Activated naive CD4-positive, alpha-beta T cell treated with anti-CD3 and anti-CD28 coated beads, Interleukin-2, amount 10 ng/mL, durations not matched to agents 7 days and 5 days (primary cell): ENCODE data around the gene HMGB1.
"Not testable (repeated sequence)": the region's sequence is repeated elsewhere in the genome, so short reads cannot be mapped to it uniquely, and the experiment has no call there.

Experiments used
- CTCF ChIA-PET: fragments of 350-600 bp; sonication (Branson Sonifier 250); formaldehyde crosslinking; loops from one replicate; lab custom pipeline; 2021; ENCODE audit warnings: antibody characterized with exemption; lab: Charles Lee
- DNase-seq: peaks from one replicate; pipeline ENCODE4 v3.0.0-alpha.2; 2020
- H3K27ac Mint-ChIP-seq: one replicate; pipeline ENCODE4 v1.8.0; 2021; ENCODE audit warnings: mild to moderate bottlenecking, moderate library complexity, mixed read lengths
- H3K27me3 Mint-ChIP-seq: one replicate; pipeline ENCODE4 v1.8.0; 2021; ENCODE audit warnings: mild to moderate bottlenecking, mixed read lengths
- H3K36me3 Mint-ChIP-seq: one replicate; pipeline ENCODE4 v1.8.0; 2021; ENCODE audit warnings: mixed read lengths
- H3K4me1 Mint-ChIP-seq: one replicate; pipeline ENCODE4 v1.8.0; 2021; ENCODE audit warnings: mixed read lengths
- H3K4me3 Mint-ChIP-seq: one replicate; pipeline ENCODE4 v1.8.0; 2021; ENCODE audit warnings: mild to moderate bottlenecking, moderate library complexity, mixed read lengths
- H3K9me3 Mint-ChIP-seq: one replicate; pipeline ENCODE4 v1.8.0; 2021; ENCODE audit warnings: mixed read lengths

The HMGB1 gene

GRCh38 chr13:30456290-30456689, 9.4 kb downstream of the HMGB1 start:
- CTCF ChIA-PET: no interaction called here
- H3K4me3 Mint-ChIP-seq: no peak overlapping the region
- H3K27ac Mint-ChIP-seq: no peak overlapping the region
- no peaks in the 10 kb centered on the region for H3K27me3 Mint-ChIP-seq
- no peaks in the 10 kb centered on the region for H3K9me3 Mint-ChIP-seq
- peaks cover 7% of the 10 kb centered on the region for H3K4me1 Mint-ChIP-seq
- H3K36me3 Mint-ChIP-seq: peaks cover 24% of the 10 kb centered on the region
- no peak for DNase-seq

DNA sequence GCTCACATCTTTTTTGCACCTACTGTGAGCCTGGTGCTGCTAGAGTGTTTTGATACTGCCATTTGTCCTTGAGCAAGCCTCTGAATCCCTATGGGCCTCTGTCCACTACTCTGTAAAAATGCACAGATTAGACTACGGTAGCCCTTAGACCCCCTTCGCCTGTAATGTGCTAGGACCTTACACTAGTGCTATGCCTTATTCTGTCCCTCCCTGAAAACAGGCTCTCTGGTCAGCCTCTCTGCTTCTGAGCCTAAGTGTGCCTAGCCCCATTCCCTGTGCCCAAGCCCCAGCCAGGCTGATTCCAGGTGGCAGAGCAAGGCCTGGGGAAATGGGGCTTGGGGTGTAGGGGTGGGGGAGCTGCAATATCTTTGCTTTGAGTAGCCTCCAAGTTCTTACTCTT, 10.7 kb downstream of the HMGB1 start:
- Mint-ChIP-seq H3K9me3 (no peaks in the 10 kb centered on the region), H3K27me3 (no peaks in the 10 kb centered on the region), H3K27ac (no peak overlapping the region), H3K4me1 (peaks cover 6% of the 10 kb centered on the region), H3K4me3 (no peak overlapping the region), H3K36me3 (peaks cover 22% of the 10 kb centered on the region)
- no peak for DNase-seq
- CTCF ChIA-PET: interaction anchor here (1.5 kb wide), 1 partner anchor 323 kb away, joined by 6 read pairs; no protein-coding TSS in a partner anchor

- no peaks in the 10 kb centered on the region for H3K4me1 Mint-ChIP-seq
- H3K9me3 Mint-ChIP-seq: no peaks in the 10 kb centered on the region
- H3K27me3 Mint-ChIP-seq: peaks cover 3% of the 10 kb centered on the region
- no peak overlapping the region for H3K4me3 Mint-ChIP-seq
- CTCF ChIA-PET: interaction anchor here (1.4 kb wide), 1 partner anchor 9 kb away, joined by 3 read pairs; no protein-coding TSS in a partner anchor
- no peak overlapping the region for H3K27ac Mint-ChIP-seq
- DNase-seq: no peak
- peaks cover 15% of the 10 kb centered on the region for H3K36me3 Mint-ChIP-seq
Observed at GRCh38 chr13:30453727-30454126, 12.0 kb downstream of the HMGB1 start.

- not testable (repeated sequence) for H3K27me3 Mint-ChIP-seq, DNase-seq, H3K27ac Mint-ChIP-seq, H3K4me1 Mint-ChIP-seq, H3K9me3 Mint-ChIP-seq, H3K4me3 Mint-ChIP-seq, H3K36me3 Mint-ChIP-seq
- CTCF ChIA-PET: interaction anchor here (1.9 kb wide), 1 partner anchor 12 kb away, joined by 3 read pairs; no protein-coding TSS in a partner anchor
Observed at GRCh38 chr13:30451476-30451875, 14.3 kb downstream of the HMGB1 start.

DNA sequence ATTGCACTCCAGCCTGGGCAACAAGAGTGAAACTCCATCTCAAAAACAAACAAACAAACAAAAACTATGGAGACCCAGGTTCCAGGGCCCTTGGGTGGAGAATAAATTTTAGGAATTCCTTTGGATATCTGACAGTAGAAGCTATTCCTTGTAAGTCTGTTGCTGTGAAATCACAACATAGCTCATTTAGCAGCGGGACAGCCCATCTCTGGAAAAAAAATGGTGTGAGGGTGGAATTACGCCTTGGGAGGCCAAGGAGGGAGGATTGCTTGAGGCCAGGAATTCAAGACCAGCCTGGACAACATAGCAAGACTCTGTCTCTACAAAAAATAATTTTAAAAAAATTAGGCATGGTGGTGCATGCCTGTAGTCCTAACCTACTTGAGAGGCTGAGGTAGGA, 15.7 kb downstream of the HMGB1 start:
- CTCF ChIA-PET: no interaction called here
- Mint-ChIP-seq H3K4me1 (peaks cover 8% of the 10 kb centered on the region), H3K4me3 (no peak overlapping the region), H3K27me3 (peaks cover 14% of the 10 kb centered on the region), H3K9me3 (no peaks in the 10 kb centered on the region), H3K27ac (no peak overlapping the region), H3K36me3 (no peaks in the 10 kb centered on the region)
- DNase-seq: no peak

DNA sequence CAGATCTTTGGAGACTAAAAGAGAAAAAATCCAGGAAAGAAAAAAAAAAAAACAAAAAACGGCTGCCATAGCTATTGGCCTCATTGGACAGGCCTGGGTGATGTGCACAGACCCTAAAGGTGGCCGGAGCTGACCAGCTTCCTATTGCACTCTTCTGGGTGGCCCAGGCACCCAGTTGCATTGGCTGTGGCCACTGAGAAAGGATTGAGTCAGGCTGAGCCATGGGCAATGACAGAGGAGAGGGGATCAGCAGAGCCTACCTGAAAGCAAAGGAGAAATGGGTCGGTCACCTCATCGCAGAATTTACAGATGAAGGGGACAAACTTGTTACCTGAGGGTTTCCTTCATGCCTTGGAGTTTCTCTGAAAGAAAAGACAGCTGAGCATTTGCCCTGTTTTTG, 17.3 kb downstream of the HMGB1 start:
- peaks cover 8% of the 10 kb centered on the region for H3K4me1 Mint-ChIP-seq
- H3K9me3 Mint-ChIP-seq: no peaks in the 10 kb centered on the region
- peaks cover 22% of the 10 kb centered on the region for H3K27me3 Mint-ChIP-seq
- H3K4me3 Mint-ChIP-seq: no peak overlapping the region
- no peaks in the 10 kb centered on the region for H3K36me3 Mint-ChIP-seq
- no peak for DNase-seq
- CTCF ChIA-PET: no interaction called here
- no peak overlapping the region for H3K27ac Mint-ChIP-seq

GRCh38 chr13:30446126-30446500, 19.6 kb downstream of the HMGB1 start:
- Mint-ChIP-seq H3K4me1 (peaks cover 11% of the 10 kb centered on the region), H3K27me3 (peaks cover 23% of the 10 kb centered on the region), H3K4me3 (no peak overlapping the region), H3K27ac (no peak overlapping the region), H3K36me3 (no peaks in the 10 kb centered on the region), H3K9me3 (no peaks in the 10 kb centered on the region)
- CTCF ChIA-PET: no interaction called here
- DNase-seq: no peak

DNA sequence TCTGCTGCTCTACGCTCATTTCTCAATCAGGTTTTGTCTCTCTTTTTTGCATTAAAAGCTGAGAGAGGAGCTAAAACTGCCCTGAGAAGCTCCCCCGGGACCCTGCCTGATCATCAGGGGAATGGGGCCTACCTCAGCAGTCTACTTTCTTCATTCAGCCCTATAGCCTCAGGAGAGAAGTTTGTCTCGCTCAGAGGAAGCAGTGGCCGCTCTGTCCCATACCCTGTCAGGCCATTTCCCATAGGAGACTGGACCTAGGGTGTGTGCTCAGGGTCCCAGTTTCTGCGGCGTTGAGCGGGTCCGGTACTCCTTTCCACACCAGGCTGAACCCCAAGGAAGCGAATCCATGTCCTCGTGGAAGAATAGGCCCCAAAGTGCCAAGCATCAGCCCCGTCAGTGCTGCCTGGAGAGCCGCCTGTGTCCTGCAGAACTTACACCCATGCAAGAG, 21.8 kb downstream of the HMGB1 start:
- Mint-ChIP-seq H3K27ac (no peak overlapping the region), H3K4me3 (no peak overlapping the region)

DNA sequence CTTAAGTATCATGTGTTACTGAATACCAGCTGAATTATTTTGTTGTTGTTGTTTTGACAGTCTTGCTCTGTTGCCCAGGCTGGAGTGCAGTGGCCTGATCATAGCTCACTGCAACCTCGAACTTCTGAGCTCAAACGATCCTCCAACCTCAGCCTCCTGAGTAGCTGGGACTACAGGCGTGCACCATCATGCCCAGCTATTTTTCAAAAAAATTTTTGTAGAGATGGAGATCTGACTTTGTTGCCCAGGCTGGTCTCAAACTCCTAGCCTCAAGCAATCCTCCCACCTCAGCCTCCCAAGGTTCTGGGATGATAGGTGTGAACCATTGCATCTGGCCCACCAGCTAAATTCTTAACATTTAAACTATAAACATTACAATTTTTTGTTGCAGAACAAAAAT, 22.2 kb downstream of the HMGB1 start:
- peaks cover 18% of the 10 kb centered on the region for H3K4me1 Mint-ChIP-seq
- CTCF ChIA-PET: interaction anchor here (0.6 kb wide), 1 partner anchor 44 kb away, joined by 3 read pairs; no protein-coding TSS in a partner anchor
- peaks cover 22% of the 10 kb centered on the region for H3K27me3 Mint-ChIP-seq
- H3K27ac Mint-ChIP-seq, H3K4me3 Mint-ChIP-seq, DNase-seq, H3K9me3 Mint-ChIP-seq, H3K36me3 Mint-ChIP-seq: not testable (repeated sequence)

More for the DNA sequence above, 21.8 kb downstream of the HMGB1 start:
- Mint-ChIP-seq H3K4me1 (peaks cover 18% of the 10 kb centered on the region), H3K9me3 (no peaks in the 10 kb centered on the region), H3K27me3 (peaks cover 20% of the 10 kb centered on the region), H3K36me3 (no peaks in the 10 kb centered on the region)
- no peak for DNase-seq
- CTCF ChIA-PET: interaction anchor here (0.6 kb wide), 1 partner anchor 43 kb away, joined by 3 read pairs; no protein-coding TSS in a partner anchor

DNA sequence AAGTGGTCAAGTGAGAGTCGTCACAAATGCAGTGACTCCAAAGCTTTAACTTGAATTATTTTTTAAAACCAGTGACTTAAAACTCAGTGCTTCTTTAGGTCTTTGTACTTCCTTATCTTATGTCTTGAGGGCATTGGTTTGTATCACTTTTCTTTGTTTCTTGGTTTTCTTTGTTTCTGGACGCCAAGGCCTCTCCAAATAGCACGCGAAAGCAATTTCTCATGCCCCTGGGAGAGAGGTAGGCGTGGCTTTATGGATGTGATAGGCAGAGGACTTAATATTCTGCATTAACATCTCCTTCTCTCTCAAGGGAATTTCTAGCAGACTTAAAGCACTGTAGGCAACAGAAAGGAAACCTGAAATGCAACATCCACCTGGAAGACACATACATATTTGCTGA, 22.8 kb downstream of the HMGB1 start:
- Mint-ChIP-seq H3K4me1 (peaks cover 18% of the 10 kb centered on the region), H3K9me3 (no peaks in the 10 kb centered on the region), H3K27me3 (peaks cover 27% of the 10 kb centered on the region), H3K36me3 (no peaks in the 10 kb centered on the region), H3K27ac (no peak overlapping the region), H3K4me3 (no peak overlapping the region)
- DNase-seq: no peak
- CTCF ChIA-PET: interaction anchor here (1.7 kb wide), 1 partner anchor 68 kb away, joined by 3 read pairs; no protein-coding TSS in a partner anchor

- Mint-ChIP-seq H3K27ac (no peak overlapping the region), H3K4me3 (no peak overlapping the region), H3K36me3 (no peaks in the 10 kb centered on the region), H3K9me3 (no peaks in the 10 kb centered on the region), H3K4me1 (peaks cover 17% of the 10 kb centered on the region), H3K27me3 (peaks cover 30% of the 10 kb centered on the region)
- DNase-seq: no peak
- CTCF ChIA-PET: no interaction called here
Observed at GRCh38 chr13:30440910-30441703, 24.6 kb downstream of the HMGB1 start.

- no peak for DNase-seq
- H3K27me3 Mint-ChIP-seq: peaks cover 15% of the 10 kb centered on the region
- H3K9me3 Mint-ChIP-seq: no peaks in the 10 kb centered on the region
- H3K4me1 Mint-ChIP-seq: peaks cover 10% of the 10 kb centered on the region
- CTCF ChIA-PET: no interaction called here
- no peak overlapping the region for H3K27ac Mint-ChIP-seq
- H3K36me3 Mint-ChIP-seq: no peaks in the 10 kb centered on the region
- no peak overlapping the region for H3K4me3 Mint-ChIP-seq
Observed at GRCh38 chr13:30438286-30438685, 27.4 kb downstream of the HMGB1 start.

GRCh38 chr13:30437177-30437576, 28.6 kb downstream of the HMGB1 start:
- no peak for DNase-seq
- CTCF ChIA-PET: interaction anchor here (0.6 kb wide), 2 partner anchors 139 to 145 kb away, joined by 3 read pairs; no protein-coding TSS in a partner anchor
- H3K4me1 Mint-ChIP-seq: peaks cover 10% of the 10 kb centered on the region
- peaks cover 15% of the 10 kb centered on the region for H3K27me3 Mint-ChIP-seq
- H3K27ac Mint-ChIP-seq: no peak overlapping the region
- H3K36me3 Mint-ChIP-seq: no peaks in the 10 kb centered on the region
- no peak overlapping the region for H3K4me3 Mint-ChIP-seq
- H3K9me3 Mint-ChIP-seq: no peaks in the 10 kb centered on the region

DNA sequence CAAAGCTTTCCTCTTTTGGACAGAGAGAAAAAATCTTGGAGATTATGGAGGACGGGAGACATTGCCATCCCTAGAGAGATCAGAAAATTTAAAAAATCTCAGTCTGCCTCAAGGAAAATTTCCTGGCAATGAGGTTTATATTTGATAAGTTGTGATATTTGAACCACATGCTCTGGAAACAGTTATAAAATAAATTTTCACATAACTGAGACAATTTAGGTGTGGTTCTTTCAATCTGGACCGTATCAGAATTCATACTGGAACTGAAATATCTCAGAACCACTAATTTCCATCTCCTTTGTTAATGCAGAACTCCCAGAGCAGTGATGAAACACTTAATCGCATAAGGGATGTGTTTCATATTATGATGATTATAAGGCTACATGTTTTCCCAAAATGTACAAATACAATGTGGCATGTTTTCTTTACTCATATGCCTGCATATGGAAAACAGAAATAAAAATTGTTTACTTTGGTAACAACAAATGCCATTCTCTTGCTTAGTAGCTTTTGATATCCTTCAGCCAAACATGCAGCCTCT, 29.8 kb downstream of the HMGB1 start:
- Mint-ChIP-seq H3K27ac (no peak overlapping the region), H3K9me3 (no peaks in the 10 kb centered on the region)

More for the DNA sequence above, 29.8 kb downstream of the HMGB1 start:
- CTCF ChIA-PET: no interaction called here
- no peak for DNase-seq
- Mint-ChIP-seq H3K36me3 (no peaks in the 10 kb centered on the region), H3K4me3 (no peak overlapping the region), H3K27me3 (peaks cover 15% of the 10 kb centered on the region), H3K4me1 (peaks cover 15% of the 10 kb centered on the region)
